Endodermal cell (in vitro differentiated cells): ENCODE measurements around the gene DQX1. TPM values are rescaled to one million over a fixed set of nuclear protein-coding genes. Genes with fewer than 3 reads are reported as not detected.
A peak's percentile ranks its signal among the peaks of the same experiment; 100 is the strongest.

Experiments used
- DNase-seq: peaks from one replicate; pipeline ENCODE4 v3.0.0-alpha.2; 2017
- H3K27ac ChIP-seq: 2 replicates; pipeline ENCODE4 v1.5.1; 2013; ENCODE audit warnings: mild to moderate bottlenecking, low read depth, low read length, moderate library complexity
- H3K27me3 ChIP-seq: 2 replicates; pipeline ENCODE4 v1.6.1; 2013; ENCODE audit warnings: mild to moderate bottlenecking, low read length, moderate library complexity; ENCODE audit not compliant: insufficient read depth, control insufficient read depth, poor library complexity, severe bottlenecking
- H3K36me3 ChIP-seq: 2 replicates; pipeline ENCODE4 v1.7.0; 2013; ENCODE audit warnings: mild to moderate bottlenecking, low read length, moderate library complexity; ENCODE audit not compliant: control insufficient read depth, insufficient read depth
- H3K4me1 ChIP-seq: one replicate; pipeline ENCODE4 v1.7.0; 2013; ENCODE audit warnings: low read length; ENCODE audit not compliant: control insufficient read depth, insufficient read depth
- H3K4me3 ChIP-seq: 2 replicates; pipeline ENCODE4 v1.5.1; 2013; ENCODE audit warnings: mild to moderate bottlenecking, low read length, moderate library complexity
- H3K9ac ChIP-seq: 2 replicates; pipeline ENCODE4 v1.6.1; 2013; ENCODE audit warnings: mild to moderate bottlenecking, low read length, moderate library complexity; ENCODE audit not compliant: poor library complexity, severe bottlenecking; ENCODE audit errors: extremely low read depth
- H3K9me3 ChIP-seq: 2 replicates; pipeline ENCODE4 v1.6.1; 2013; ENCODE audit warnings: mild to moderate bottlenecking, low read length, moderate library complexity; ENCODE audit not compliant: control insufficient read depth
- H3K27ac Mint-ChIP-seq: 2 replicates; pipeline ENCODE4 v1.8.0; 2020; ENCODE audit warnings: mixed read lengths
- H3K27me3 Mint-ChIP-seq: 2 replicates; pipeline ENCODE4 v1.8.0; 2021; ENCODE audit warnings: mild to moderate bottlenecking, mixed read lengths; ENCODE audit not compliant: insufficient read depth
- H3K36me3 Mint-ChIP-seq: 2 replicates; pipeline ENCODE4 v1.8.0; 2020; ENCODE audit warnings: low read depth, mixed read lengths
- H3K4me1 Mint-ChIP-seq: 2 replicates; pipeline ENCODE4 v1.8.0; 2020; ENCODE audit warnings: mixed read lengths
- H3K4me3 Mint-ChIP-seq: 2 replicates; pipeline ENCODE4 v1.8.0; 2020; ENCODE audit warnings: mild to moderate bottlenecking, moderate library complexity, mixed read lengths
- H3K9me3 Mint-ChIP-seq: 2 replicates; pipeline ENCODE4 v1.8.0; 2020; ENCODE audit warnings: mild to moderate bottlenecking, mixed read lengths
- WGBS, 2 experiments: methylation state at CpG; one replicate each; pipeline versions ENCODE4 v1.1.5 to v1.1.7; 2013; ENCODE audit warnings: missing lambda C conversion rate in 2 of 2, mixed read lengths in 1 of 2; ENCODE audit not compliant: insufficient coverage in 1 of 2, insufficient read length in 1 of 2; 5-methylcytosine and 5-hydroxymethylcytosine counted together
- total RNA-seq, 2 donors: library from RNA; stranded (reverse); fragmentation: NEBNext Ultra II Directional in 1 of 2; extraction: Animal tissue kit (Norgen Biotek cat#: 25700) in 1 of 2; gene quantifications; 2 replicates in 1 of 2; 3 replicates in 1 of 2; pipeline ENCODE4 v1.2.1, GENCODE V29; 2021
- TF ChIP-seq, protein P1 (sequence below): fragments of 200-600 bp; sonication (generic); conservative IDR thresholded peaks from 2 replicates; pipeline ENCODE4 v1.5.0; 2021; ENCODE audit warnings: antibody characterized with exemption, mild to moderate bottlenecking

DQX1 gene
- total RNA-seq, 2 donors from 2014 or later = 0.93 to 1.1 TPM

DNA sequence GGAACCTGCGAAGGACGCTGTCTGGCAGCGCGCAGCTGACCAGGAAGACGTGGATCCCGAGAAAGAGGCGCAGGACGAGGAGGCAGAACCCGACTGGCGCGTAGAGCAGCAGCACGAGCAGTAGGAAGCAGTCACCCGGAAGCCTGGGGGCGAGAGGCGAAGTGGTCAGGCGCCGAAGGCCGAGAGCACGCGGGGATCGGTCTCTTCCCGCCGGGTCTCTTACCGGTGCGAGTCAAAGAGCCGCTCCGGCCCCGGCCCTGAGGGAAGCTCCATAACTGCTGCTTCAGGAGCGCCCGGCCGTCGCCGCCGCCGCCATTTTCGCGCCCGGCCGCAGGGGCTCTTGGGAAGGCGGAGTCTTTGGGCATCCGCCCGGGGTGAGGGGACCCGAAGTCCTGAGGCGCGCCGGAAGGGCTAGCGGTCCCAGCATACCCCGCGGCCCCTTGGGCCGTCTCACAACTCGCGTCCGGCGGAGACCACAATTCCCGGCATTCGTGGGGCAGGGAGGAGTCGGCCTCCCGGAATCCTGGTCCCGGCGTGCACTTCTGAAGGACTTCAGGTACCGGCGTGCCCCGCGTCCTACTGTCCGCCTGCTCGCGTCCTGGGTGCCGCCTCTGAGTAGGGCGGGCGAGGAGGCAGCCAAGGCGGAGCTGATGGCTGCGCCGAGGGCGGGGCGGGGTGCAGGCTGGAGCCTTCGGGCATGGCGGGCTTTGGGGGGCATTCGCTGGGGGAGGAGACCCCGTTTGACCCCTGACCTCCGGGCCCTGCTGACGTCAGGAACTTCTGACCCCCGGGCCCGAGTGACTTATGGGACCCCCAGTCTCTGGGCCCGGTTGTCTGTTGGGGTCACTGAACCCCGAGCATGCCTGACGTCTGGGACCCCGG, 3.6 kb upstream of the DQX1 start, which contains the start of the genes AUP1 and HTRA2:
AUP1 (minus strand) TSS at position 350 of the 882 bp plus-strand sequence; CDS start at position 273, 77 bp downstream.
HTRA2 (plus strand) TSS at position 577 of the 882 bp plus-strand sequence; CDS start at position 651, 74 bp downstream.
- Histone ChIP-seq H3K9ac (peak within 1 kb of the TSS; percentile 90), H3K36me3 (peaks cover 35% of the 10 kb centered on the region), H3K27ac (peak within 1 kb of the TSS; percentile 45), H3K4me3 (peak within 1 kb of the TSS; percentile 99), H3K27me3 (no peaks in the 10 kb centered on the region), H3K4me1 (no peaks in the 10 kb centered on the region), H3K9me3 (no peaks in the 10 kb centered on the region)
- peak; percentile 100 for DNase-seq
- 0 to 1% methylated on average over 35 to 87 of the region's 87 CpGs for WGBS, 2 experiments
- no peaks in the 10 kb centered on the region for H3K27me3 Mint-ChIP-seq
- TF ChIP-seq, protein P1, sequence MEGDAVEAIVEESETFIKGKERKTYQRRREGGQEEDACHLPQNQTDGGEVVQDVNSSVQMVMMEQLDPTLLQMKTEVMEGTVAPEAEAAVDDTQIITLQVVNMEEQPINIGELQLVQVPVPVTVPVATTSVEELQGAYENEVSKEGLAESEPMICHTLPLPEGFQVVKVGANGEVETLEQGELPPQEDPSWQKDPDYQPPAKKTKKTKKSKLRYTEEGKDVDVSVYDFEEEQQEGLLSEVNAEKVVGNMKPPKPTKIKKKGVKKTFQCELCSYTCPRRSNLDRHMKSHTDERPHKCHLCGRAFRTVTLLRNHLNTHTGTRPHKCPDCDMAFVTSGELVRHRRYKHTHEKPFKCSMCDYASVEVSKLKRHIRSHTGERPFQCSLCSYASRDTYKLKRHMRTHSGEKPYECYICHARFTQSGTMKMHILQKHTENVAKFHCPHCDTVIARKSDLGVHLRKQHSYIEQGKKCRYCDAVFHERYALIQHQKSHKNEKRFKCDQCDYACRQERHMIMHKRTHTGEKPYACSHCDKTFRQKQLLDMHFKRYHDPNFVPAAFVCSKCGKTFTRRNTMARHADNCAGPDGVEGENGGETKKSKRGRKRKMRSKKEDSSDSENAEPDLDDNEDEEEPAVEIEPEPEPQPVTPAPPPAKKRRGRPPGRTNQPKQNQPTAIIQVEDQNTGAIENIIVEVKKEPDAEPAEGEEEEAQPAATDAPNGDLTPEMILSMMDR = no peak
- H3K4me1 Mint-ChIP-seq = peaks cover 7% of the 10 kb centered on the region
- peaks cover 35% of the 10 kb centered on the region for H3K36me3 Mint-ChIP-seq
- peak within 1 kb of the TSS; percentile 98 for H3K4me3 Mint-ChIP-seq
- peak within 1 kb of the TSS; percentile 98 for H3K27ac Mint-ChIP-seq
- H3K9me3 Mint-ChIP-seq = no peaks in the 10 kb centered on the region

DNA sequence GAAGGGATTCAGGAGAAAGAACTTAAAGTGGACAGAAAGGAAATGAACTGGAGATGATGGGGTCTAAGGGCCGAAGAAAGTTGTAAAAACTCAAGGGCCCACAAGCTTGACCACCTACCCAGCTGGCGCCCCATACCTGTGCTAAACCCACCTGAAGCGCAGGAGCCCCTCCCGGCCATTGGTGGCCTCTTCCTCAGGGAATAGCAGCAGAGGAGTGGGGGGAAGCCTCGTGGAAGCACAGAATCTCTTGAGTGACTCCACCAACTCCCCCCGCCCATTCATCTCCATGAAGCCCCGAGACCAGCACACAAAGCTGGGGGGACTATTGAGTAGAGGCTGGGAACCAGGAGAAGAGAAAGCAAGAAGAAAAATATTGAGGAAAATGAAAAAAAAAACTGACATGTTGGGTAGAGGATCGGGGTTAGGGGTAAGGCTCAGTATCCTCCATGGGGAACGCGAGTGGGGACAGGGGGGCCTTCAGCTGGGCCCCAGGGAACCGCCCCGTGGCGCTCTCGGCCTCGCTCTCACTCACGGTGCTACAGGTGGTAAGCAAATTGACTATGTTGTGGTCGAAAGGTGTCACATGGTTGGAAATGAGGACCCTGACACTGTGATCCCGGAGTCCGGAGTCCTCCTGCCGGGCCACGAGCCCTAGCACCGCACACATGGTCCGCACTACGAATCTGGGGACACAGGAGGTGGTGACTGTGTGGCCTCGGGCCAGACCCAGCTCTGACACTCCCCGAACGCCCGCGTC, 2.7 kb upstream of the DQX1 start:
- Histone ChIP-seq H3K4me3 (peak overlapping the region; percentile 99), H3K27me3 (peaks cover 4% of the 10 kb centered on the region), H3K4me1 (no peaks in the 10 kb centered on the region), H3K9ac (peak overlapping the region; percentile 90), H3K9me3 (no peaks in the 10 kb centered on the region), H3K36me3 (peaks cover 35% of the 10 kb centered on the region), H3K27ac (peak overlapping the region; percentile 45)
- no peak for DNase-seq
- Mint-ChIP-seq H3K36me3 (peaks cover 32% of the 10 kb centered on the region), H3K4me3 (peak overlapping the region; percentile 98), H3K27ac (peak overlapping the region; percentile 98), H3K4me1 (peaks cover 7% of the 10 kb centered on the region), H3K9me3 (no peaks in the 10 kb centered on the region), H3K27me3 (peaks cover 5% of the 10 kb centered on the region)
- WGBS, 2 experiments = 18 to 20% methylated on average over 16 to 29 of the region's 29 CpGs
- TF ChIP-seq, protein P1 = no peak

DNA sequence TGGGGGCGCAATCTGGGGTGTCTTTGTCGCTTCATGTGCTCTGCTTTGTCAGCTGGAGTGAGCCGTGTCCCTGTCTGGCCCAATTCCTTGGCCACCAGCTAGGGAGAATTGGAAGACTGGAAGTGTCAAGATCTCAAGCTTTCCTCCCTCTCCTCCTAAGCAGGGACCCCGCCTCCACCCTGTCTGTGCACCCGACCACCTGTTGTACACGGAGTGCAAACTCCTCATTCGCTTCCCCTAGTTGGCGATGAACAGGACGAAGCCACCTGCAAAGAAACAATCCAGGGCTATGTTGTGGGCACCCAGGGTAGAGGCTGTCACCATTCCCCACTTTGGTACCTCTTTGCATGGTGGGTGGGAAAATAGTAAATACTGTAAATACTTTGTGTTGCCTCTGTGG, 1.7 kb upstream of the DQX1 start:
- H3K4me1 Mint-ChIP-seq = peaks cover 7% of the 10 kb centered on the region
- TF ChIP-seq, protein P1 = no peak
- H3K27me3 Mint-ChIP-seq = peaks cover 13% of the 10 kb centered on the region
- peaks cover 15% of the 10 kb centered on the region for H3K27me3 ChIP-seq
- no peaks in the 10 kb centered on the region for H3K9me3 Mint-ChIP-seq
- H3K27ac ChIP-seq = no peak overlapping the region
- H3K27ac Mint-ChIP-seq = no peak overlapping the region
- H3K4me1 ChIP-seq = no peaks in the 10 kb centered on the region
- H3K9me3 ChIP-seq = no peaks in the 10 kb centered on the region
- peak overlapping the region; percentile 98 for H3K4me3 Mint-ChIP-seq
- DNase-seq = no peak
- no peak overlapping the region for H3K9ac ChIP-seq
- WGBS, 2 experiments = 94% methylated on average over 9 of the region's 9 CpGs; no CpG with 5 or more reads in 1 of the 2 experiments
- H3K36me3 ChIP-seq = peaks cover 35% of the 10 kb centered on the region
- peak overlapping the region; percentile 99 for H3K4me3 ChIP-seq
- peaks cover 32% of the 10 kb centered on the region for H3K36me3 Mint-ChIP-seq
